ENCODE measurements around the gene DCD. TPM values are rescaled to one million over a fixed set of nuclear protein-coding genes. Genes with fewer than 3 reads are reported as not detected.

Gene DCD
- total RNA-seq, 1 experiment from 2014 or later = not detected

GRCh38 chr12:54624315-54625279 is 23.6 kb downstream of the DCD start:
- H3K27me3 ChIP-seq (replicated peaks; ENCODE audit: insufficient read depth, low read depth, low read length, poor library complexity) = no peaks in the 10 kb centered on the region
- peaks cover 59% of the 10 kb centered on the region for H3K4me1 ChIP-seq (ENCODE audit: insufficient read depth, low read length, poor library complexity, severe bottlenecking)
- peak overlapping the region; percentile 98 for H3K27ac ChIP-seq (ENCODE audit: low read depth, low read length, poor library complexity, severe bottlenecking)
- POLR2A ChIA-PET (ENCODE audit: low non-redundant PET) = interaction anchor here (0.5 to 0.6 kb wide), 2 partner anchors 336 to 935 kb away, joined by 5 to 8 read pairs; no protein-coding TSS in a partner anchor
- CTCF ChIA-PET = interaction anchor here (1.3 kb wide), 1 partner anchor 28 kb away, joined by 6 read pairs; no protein-coding TSS in a partner anchor
- intact Hi-C loops (cut with micrococcal nuclease; ENCODE audit: unreplicated experiment) = loop anchor here (1.0 kb wide), 1 partner anchor 21 kb away; no protein-coding TSS in a partner anchor
- peaks cover 9% of the 10 kb centered on the region for H3K36me3 ChIP-seq (ENCODE audit: insufficient read depth, low read length, poor library complexity, severe bottlenecking)
- TF ChIP-seq EZH2 (IDR thresholded peaks at IDR 0.05; ENCODE audit: borderline replicate concordance, low read depth, low read length, poor library complexity, severe bottlenecking) (no peak), CTCF (conservative IDR thresholded peaks at IDR 0.05; ENCODE audit: low read depth, low read length) (no peak)
- peaks cover 27% of the 10 kb centered on the region for H3K9me3 ChIP-seq (ENCODE audit: low read depth, low read length, poor library complexity, severe bottlenecking)
- peak; percentile 92 for DNase-seq (ENCODE audit: low spot score)
- BruUV-seq (replicated peaks) = no TSS peak
- H3K4me3 ChIP-seq (ENCODE audit: low read depth, low read length, poor library complexity, severe bottlenecking) = peak overlapping the region; percentile 4

GRCh38 chr12:54622463-54623183 is 25.5 kb downstream of the DCD start:
- intact Hi-C loops (cut with micrococcal nuclease; ENCODE audit: unreplicated experiment) = no loop called here
- Histone ChIP-seq H3K36me3 (ENCODE audit: insufficient read depth, low read length, poor library complexity, severe bottlenecking) (peaks cover 5% of the 10 kb centered on the region), H3K27me3 (replicated peaks; ENCODE audit: insufficient read depth, low read depth, low read length, poor library complexity) (no peaks in the 10 kb centered on the region), H3K27ac (ENCODE audit: low read depth, low read length, poor library complexity, severe bottlenecking) (peak overlapping the region; percentile 98), H3K9me3 (ENCODE audit: low read depth, low read length, poor library complexity, severe bottlenecking) (peaks cover 11% of the 10 kb centered on the region), H3K4me1 (ENCODE audit: insufficient read depth, low read length, poor library complexity, severe bottlenecking) (peaks cover 59% of the 10 kb centered on the region), H3K4me3 (ENCODE audit: low read depth, low read length, poor library complexity, severe bottlenecking) (no peak overlapping the region)
- BruUV-seq (replicated peaks) = no TSS peak
- TF ChIP-seq CTCF (conservative IDR thresholded peaks at IDR 0.05; ENCODE audit: low read depth, low read length) (peak; percentile 69), EZH2 (IDR thresholded peaks at IDR 0.05; ENCODE audit: borderline replicate concordance, low read depth, low read length, poor library complexity, severe bottlenecking) (no peak)
- CTCF ChIA-PET = interaction anchor here (1.2 kb wide), 1 partner anchor 19 kb away, joined by 3 read pairs; no protein-coding TSS in a partner anchor
- peak; percentile 79 for DNase-seq (ENCODE audit: low spot score)
- POLR2A ChIA-PET (ENCODE audit: low non-redundant PET) = interaction anchor here (0.6 kb wide), 2 partner anchors 15 to 92 kb away, joined by 3 to 4 read pairs; no protein-coding TSS in a partner anchor

- no peaks in the 10 kb centered on the region for H3K9me3 ChIP-seq (ENCODE audit: low read depth, low read length, poor library complexity, severe bottlenecking)
- ChIA-PET CTCF (no interaction called here), POLR2A (ENCODE audit: low non-redundant PET) (no interaction called here)
- intact Hi-C loops (cut with micrococcal nuclease; ENCODE audit: unreplicated experiment) = no loop called here
- no peak for DNase-seq (ENCODE audit: low spot score)
- H3K4me3 ChIP-seq (ENCODE audit: low read depth, low read length, poor library complexity, severe bottlenecking) = no peak overlapping the region
- no peak overlapping the region for H3K27ac ChIP-seq (ENCODE audit: low read depth, low read length, poor library complexity, severe bottlenecking)
- BruUV-seq (replicated peaks) = no TSS peak
- TF ChIP-seq EZH2 (IDR thresholded peaks at IDR 0.05; ENCODE audit: borderline replicate concordance, low read depth, low read length, poor library complexity, severe bottlenecking) (no peak), CTCF (conservative IDR thresholded peaks at IDR 0.05; ENCODE audit: low read depth, low read length) (no peak)
- no peaks in the 10 kb centered on the region for H3K36me3 ChIP-seq (ENCODE audit: insufficient read depth, low read length, poor library complexity, severe bottlenecking)
- H3K4me1 ChIP-seq (ENCODE audit: insufficient read depth, low read length, poor library complexity, severe bottlenecking) = peaks cover 15% of the 10 kb centered on the region
- H3K27me3 ChIP-seq (replicated peaks; ENCODE audit: insufficient read depth, low read depth, low read length, poor library complexity) = no peaks in the 10 kb centered on the region
Observed at GRCh38 chr12:54616933-54617680, 31.1 kb downstream of the DCD start.

Data from A673 (cell line).